Stimulated activated CD8-positive, alpha-beta memory T cell treated with anti-CD3 and anti-CD28 coated beads, Interleukin-15, amount 100 ng/mL, for 24 hours (primary cell): ENCODE data around the gene TUBB.
"Not testable (repeated sequence)": the region's sequence is repeated elsewhere in the genome, so short reads cannot be mapped to it uniquely, and the experiment has no call there.

Source experiments
- DNase-seq: peaks from one replicate; pipeline ENCODE4 v3.0.0-alpha.2; 2020; ENCODE audit warnings: low read depth

TUBB gene

GRCh38 chr6:30740540-30740870 lies 20.4 kb downstream of the TUBB start:
- DNase-seq = no peak

GRCh38 chr6:30741063-30741779 lies 21.1 kb downstream of the TUBB start:
- DNase-seq = no peak

DNA sequence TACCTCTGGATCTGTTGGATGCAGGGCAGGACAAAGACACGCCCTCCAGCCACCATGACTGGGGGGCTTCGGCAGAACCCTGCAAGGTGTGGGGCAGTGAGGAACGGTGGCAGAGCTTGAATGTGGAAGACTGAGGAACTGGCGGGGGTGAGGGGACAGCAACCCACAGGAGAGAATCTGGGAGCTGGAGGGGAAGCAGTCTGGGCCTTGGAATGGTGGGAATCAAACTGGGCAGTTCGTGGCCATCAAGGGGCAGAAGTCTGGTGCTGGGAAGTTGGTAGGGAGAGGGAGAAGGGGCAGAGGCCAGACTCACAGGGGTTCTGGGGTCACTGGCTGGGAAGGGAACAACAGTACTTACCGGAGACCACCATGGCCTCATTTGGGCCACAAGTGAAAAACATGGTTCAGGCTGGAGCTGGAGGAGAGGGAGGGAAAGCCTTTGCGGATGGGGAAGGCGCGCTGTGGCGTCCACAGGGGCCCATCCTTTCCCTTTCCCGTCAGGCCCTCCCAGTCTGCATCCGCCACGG lies 21.7 kb downstream of the TUBB start:
- no peak for DNase-seq

- peak; percentile 89 for DNase-seq
Measured at GRCh38 chr6:30742316-30743098, 22.4 kb downstream of the TUBB start, which contains the start of gene FLOT1. Gene FLOT1 (minus strand): TSS chr6:30742687. CDS start chr6:30742189, 498 bp downstream.

- no peak for DNase-seq
Measured at GRCh38 chr6:30743099-30744053, 23.2 kb downstream of the TUBB start.

DNA sequence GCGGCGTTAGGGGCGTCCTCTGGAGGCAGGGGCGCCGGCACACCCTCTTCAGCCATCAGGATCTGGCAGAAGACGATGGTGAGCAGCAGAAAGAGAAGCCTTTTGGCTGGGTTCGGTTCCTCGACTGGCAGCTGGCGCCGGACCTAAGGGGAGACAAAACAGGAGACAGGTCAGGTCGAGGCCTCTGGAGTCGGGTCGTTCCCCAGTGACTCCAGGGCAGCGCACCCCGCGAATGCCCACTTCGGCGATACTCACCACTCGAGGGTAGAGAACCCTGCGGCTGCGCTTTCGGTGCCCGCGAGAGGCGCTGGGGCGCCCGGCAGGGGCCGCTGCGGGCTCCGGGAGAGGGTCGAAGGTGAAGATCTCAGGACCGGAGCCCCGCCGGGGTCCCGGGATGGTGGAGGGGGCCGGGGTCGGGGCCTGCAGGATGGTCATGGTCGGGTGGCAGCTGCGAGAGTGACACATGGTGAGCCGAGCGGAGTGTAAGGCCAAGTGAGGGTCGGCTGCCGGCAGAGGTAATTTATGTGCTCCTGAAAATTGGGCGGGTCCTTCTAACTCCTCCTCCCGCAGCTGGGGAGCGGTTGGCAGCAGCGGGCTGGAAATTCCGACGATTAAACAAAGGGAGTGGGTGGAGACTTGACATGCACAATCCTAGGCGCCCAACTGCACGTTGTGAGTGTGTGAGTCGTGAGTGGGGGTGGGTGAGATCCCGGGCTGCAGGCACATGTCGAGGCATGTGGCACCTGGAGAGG lies 24.1 kb downstream of the TUBB start, which contains the start of gene IER3:
Gene IER3 (minus strand): TSS at position 494 of the 752 bp plus-strand sequence. CDS start 29 bp downstream, at position 465.
- peak; percentile 76 for DNase-seq

DNA sequence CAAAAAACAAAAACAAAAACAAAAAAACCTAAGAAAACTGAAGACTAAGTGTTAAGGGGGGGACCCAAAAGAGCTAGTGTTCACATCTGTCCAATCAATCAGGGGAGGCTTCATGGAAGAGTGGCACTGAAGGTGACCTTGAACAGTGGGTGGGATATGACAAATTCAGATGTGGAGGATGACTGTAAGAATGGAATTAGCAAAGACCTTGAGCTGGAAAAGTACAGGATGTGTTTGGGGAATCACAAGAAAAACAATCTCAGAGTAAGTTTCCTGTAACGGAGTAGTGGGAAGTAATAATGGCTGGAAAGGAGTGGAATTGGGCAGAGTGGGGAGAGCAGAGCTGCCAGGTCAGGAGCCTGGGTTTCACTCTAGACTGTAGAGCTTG lies 27.1 kb downstream of the TUBB start:
- DNase-seq = no peak

GRCh38 chr6:30747902-30748769 lies 28.0 kb downstream of the TUBB start:
- DNase-seq = no peak

DNA sequence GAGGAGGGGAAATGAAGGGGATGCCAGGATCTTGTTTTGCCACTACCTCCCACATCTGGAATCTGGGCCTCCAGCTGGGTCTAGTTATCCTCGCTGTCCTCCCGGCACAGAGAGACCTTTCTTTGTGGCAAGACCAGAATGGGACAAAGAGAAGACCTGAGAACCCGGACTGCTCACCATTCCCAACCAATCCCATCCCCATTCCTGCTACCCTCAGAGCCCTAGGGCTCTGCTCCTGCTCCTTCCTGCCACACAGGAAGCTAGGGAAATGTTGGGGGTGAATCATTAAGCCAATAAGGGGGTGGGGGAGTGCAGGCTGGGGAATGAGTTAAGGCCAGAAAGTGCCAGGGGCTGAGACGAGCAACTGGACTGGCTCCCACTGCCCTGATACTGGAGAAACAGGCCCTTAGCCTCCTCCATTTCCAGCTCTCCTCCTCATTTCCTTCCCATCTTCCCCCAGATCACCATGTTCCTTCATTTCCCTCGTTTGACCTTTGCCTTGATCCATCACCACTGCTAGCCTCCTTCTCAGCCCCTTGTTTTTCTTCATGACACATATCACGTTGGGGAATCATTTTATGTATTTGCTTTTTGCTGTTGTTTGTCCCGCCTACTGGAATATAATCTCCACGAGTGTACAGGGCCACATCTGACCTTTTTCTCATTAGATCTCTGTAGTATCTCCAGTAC lies 28.8 kb downstream of the TUBB start:
- no peak for DNase-seq

DNA sequence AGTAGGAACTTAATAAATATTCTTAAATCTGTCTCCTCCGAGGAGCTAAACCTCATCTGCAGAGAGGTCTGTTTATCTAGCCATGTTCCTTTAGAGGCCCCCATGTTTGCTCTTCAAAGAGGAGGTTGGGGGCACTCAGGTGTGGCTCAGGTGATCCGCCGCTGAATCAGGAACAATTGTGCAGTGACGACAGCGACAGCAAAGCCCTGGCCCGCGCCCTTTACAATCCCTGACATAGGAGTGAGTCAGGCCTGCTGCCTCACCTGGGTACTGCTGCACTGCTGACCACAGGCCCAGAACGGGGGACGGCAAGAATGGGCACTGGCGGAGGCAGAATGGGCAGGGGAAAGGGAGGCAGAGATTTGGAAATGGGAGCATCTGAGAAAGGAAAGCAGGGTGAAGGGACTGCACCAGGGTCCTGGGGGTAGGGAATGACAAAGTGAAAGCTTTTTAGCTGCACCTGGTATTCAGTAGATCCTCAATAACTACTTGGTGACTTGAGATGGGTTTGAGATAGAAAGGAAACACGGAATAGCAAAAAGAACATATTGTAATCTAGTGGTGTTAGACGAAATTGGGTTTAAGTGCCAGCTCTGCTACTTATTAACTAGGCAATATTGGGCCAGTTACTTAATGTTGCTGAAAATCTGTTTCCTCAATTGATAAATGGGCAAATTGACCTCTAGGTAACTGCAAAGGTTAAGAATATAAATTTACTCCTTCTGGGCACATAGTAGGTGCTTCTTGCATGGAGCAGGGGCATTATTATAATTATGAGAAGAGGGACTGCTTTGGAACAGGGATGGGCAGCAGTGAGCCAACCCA lies 29.6 kb downstream of the TUBB start:
- DNase-seq = no peak

DNA sequence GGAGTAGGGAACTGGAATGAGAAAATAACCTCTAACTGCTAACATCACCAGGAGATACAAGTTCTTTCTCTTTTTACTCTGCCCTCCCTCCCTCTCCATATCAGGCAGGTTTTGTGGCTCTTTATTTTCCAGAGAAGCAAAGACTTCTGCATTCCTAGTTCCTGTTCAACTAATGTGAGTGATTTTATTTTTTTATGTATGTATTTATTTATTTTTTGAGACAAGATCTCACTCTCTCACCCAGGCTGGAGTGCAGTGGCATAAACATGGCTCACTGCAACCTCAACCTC lies 30.2 kb downstream of the TUBB start:
- no peak for DNase-seq

- DNase-seq = no peak
Measured at GRCh38 chr6:30752157-30752927, 32.2 kb downstream of the TUBB start.

GRCh38 chr6:30754631-30755030 lies 34.5 kb downstream of the TUBB start:
- DNase-seq = no peak

- not testable (repeated sequence) for DNase-seq
Measured at GRCh38 chr6:30756405-30757003, 36.4 kb downstream of the TUBB start.

GRCh38 chr6:30757261-30757904 lies 37.2 kb downstream of the TUBB start:
- DNase-seq = no peak

DNA sequence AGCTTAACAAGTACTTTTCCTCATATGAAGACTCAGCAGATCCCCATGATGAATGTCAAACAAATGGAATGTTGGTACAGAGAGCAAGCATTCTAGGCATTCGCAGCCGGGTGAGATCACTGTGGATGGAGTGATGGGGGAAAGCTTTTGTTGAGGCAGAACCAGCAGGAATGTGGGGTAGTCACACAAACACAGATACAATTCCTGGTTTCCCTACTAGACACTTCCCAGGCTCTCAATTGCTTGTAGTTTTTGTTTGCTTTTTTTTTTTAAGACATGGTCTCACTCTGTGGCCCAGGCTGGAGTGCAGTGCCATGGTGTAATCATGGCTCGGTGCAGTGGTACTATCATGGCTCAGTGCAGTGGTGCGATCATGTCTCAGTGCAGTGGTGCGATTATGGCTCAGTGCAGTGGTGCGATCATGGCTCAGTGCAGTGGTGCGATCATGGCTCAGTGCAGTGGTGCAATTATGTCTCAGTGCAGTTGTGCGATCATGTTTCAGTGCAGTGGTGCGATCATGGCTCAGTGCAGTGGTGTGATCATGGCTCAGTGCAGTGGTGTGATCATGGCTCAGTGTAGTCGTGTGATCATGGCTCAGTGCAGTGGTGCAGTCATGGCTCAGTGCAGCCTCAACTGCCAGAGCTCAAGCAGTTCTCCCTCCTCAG lies 39.6 kb downstream of the TUBB start:
- no peak for DNase-seq

DNA sequence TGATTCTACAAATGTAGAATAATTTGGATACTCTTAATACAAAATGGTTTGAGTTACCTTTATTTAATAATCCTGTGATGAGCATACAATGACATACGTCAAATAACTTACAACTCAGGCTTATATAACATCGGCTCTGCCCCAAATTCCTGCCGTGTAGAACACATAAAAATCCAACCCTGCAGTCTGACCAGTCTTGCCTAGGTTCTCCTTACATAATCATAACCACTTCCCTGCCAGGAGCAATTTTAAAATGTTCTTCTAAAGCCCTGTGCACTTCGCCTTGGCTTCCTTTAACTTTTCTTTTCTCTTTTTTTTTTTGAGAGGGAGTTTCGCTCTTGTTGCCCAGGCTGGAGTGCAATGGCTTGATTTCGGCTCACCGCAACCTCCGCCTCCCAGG lies 40.4 kb downstream of the TUBB start:
- no peak for DNase-seq
